Nephron (organoid): ENCODE measurements around the gene NPVF.

Experiments used
- H3K27ac Mint-ChIP-seq, 3 experiments: 2 replicates each; pipeline ENCODE4 v1.8.0; 2020; ENCODE audit warnings: mixed read lengths in 3 of 3, mild to moderate bottlenecking in 2 of 3, moderate library complexity in 1 of 3
- H3K27me3 Mint-ChIP-seq: 2 replicates; pipeline ENCODE4 v1.8.0; 2021; ENCODE audit warnings: low read depth, mild to moderate bottlenecking, moderate library complexity, mixed read lengths
- H3K36me3 Mint-ChIP-seq: 2 replicates; pipeline ENCODE4 v1.8.0; 2020; ENCODE audit warnings: low read depth, mixed read lengths
- H3K4me1 Mint-ChIP-seq: 2 replicates; pipeline ENCODE4 v1.8.0; 2020; ENCODE audit warnings: mixed read lengths
- H3K4me3 Mint-ChIP-seq, 3 experiments: 2 replicates each; pipeline ENCODE4 v1.8.0; 2020; ENCODE audit warnings: mild to moderate bottlenecking in 3 of 3, mixed read lengths in 3 of 3, moderate library complexity in 2 of 3
- H3K9me3 Mint-ChIP-seq: 2 replicates; pipeline ENCODE4 v1.8.0; 2020; ENCODE audit warnings: mixed read lengths
- CTCF ChIP-seq, 3 experiments: fragments of 200-600 bp; sonication (generic); IDR thresholded peaks; one replicate each; pipeline ENCODE4 v1.5.0; 2021; ENCODE audit warnings: antibody characterized with exemption in 3 of 3; ENCODE audit not compliant: unreplicated experiment in 3 of 3

NPVF gene

GRCh38 chr7:25223206-25223605 lies 5.1 kb downstream of the NPVF start:
- no peak for TF ChIP-seq CTCF (IDR thresholded peaks at IDR 0.05; ENCODE audit: unreplicated experiment in 3 of 3)
- Mint-ChIP-seq H3K36me3 (no peaks in the 10 kb centered on the region), H3K27me3 (peaks cover 9% of the 10 kb centered on the region), H3K4me3 (no peak overlapping the region), H3K9me3 (no peaks in the 10 kb centered on the region), H3K27ac (no peak overlapping the region), H3K4me1 (peaks cover 16% of the 10 kb centered on the region)

- Mint-ChIP-seq H3K27me3 (peaks cover 9% of the 10 kb centered on the region), H3K4me1 (peaks cover 16% of the 10 kb centered on the region), H3K36me3 (no peaks in the 10 kb centered on the region), H3K4me3 (no peak overlapping the region), H3K27ac (peak overlapping the region in 2 of 3 experiments; percentile 13 to 14), H3K9me3 (no peaks in the 10 kb centered on the region)
- TF ChIP-seq CTCF (IDR thresholded peaks at IDR 0.05; ENCODE audit: unreplicated experiment in 3 of 3): no peak
These were observed 5.6 kb downstream of the NPVF start for GRCh38 chr7:25222666-25223065.

- Mint-ChIP-seq H3K36me3 (no peaks in the 10 kb centered on the region), H3K4me1 (peaks cover 16% of the 10 kb centered on the region), H3K4me3 (no peak overlapping the region), H3K9me3 (no peaks in the 10 kb centered on the region), H3K27me3 (peaks cover 10% of the 10 kb centered on the region), H3K27ac (no peak overlapping the region)
- no peak for TF ChIP-seq CTCF (IDR thresholded peaks at IDR 0.05; ENCODE audit: unreplicated experiment in 3 of 3)
These were observed 7.3 kb downstream of the NPVF start for GRCh38 chr7:25221009-25221408.

- peaks cover 16% of the 10 kb centered on the region for H3K4me1 Mint-ChIP-seq
- H3K27ac Mint-ChIP-seq: no peak overlapping the region
- TF ChIP-seq CTCF (IDR thresholded peaks at IDR 0.05; ENCODE audit: unreplicated experiment in 3 of 3): no peak
- no peaks in the 10 kb centered on the region for H3K36me3 Mint-ChIP-seq
- no peak overlapping the region for H3K4me3 Mint-ChIP-seq
- no peaks in the 10 kb centered on the region for H3K9me3 Mint-ChIP-seq
- peaks cover 3% of the 10 kb centered on the region for H3K27me3 Mint-ChIP-seq
These were observed 10.1 kb downstream of the NPVF start for GRCh38 chr7:25218191-25218590.

- Mint-ChIP-seq H3K36me3 (no peaks in the 10 kb centered on the region), H3K27me3 (peaks cover 3% of the 10 kb centered on the region), H3K4me3 (no peak overlapping the region), H3K27ac (no peak overlapping the region), H3K9me3 (peaks cover 3% of the 10 kb centered on the region), H3K4me1 (peaks cover 6% of the 10 kb centered on the region)
- TF ChIP-seq CTCF (IDR thresholded peaks at IDR 0.05; ENCODE audit: unreplicated experiment in 3 of 3): peak; percentile 82 to 86 (median 86)
These were observed 11.4 kb downstream of the NPVF start for GRCh38 chr7:25216837-25217236.

- no peaks in the 10 kb centered on the region for H3K36me3 Mint-ChIP-seq
- H3K9me3 Mint-ChIP-seq: peaks cover 3% of the 10 kb centered on the region
- no peaks in the 10 kb centered on the region for H3K4me1 Mint-ChIP-seq
- no peak overlapping the region for H3K27ac Mint-ChIP-seq
- H3K27me3 Mint-ChIP-seq: peaks cover 7% of the 10 kb centered on the region
- TF ChIP-seq CTCF (IDR thresholded peaks at IDR 0.05; ENCODE audit: unreplicated experiment in 3 of 3): no peak
- no peak overlapping the region for H3K4me3 Mint-ChIP-seq
These were observed 12.5 kb downstream of the NPVF start for GRCh38 chr7:25215694-25216335.
